ENCODE measurements around the gene UBE2M.

UBE2M gene

GRCh38 chr19:58557221-58558065 lies 968 bp downstream of the UBE2M start:
- Histone ChIP-seq H3K9me3 (ENCODE audit: insufficient read depth, low read depth, low read length) (no peaks in the 10 kb centered on the region), H2AFZ (ENCODE audit: low read length) (no peak overlapping the region), H3F3A (ENCODE audit: low read depth) (peaks cover 20% of the 10 kb centered on the region; the same call in 1 of the 2 replicates), H4K20me1 (ENCODE audit: insufficient read depth, low read length, poor library complexity, severe bottlenecking) (peaks cover 46% of the 10 kb centered on the region), H3K36me3 (ENCODE audit: insufficient read depth, low read length) (peaks cover 15% of the 10 kb centered on the region; the same call in 1 of the 2 replicates), H3K9me2 (replicated peaks; ENCODE audit: low read depth, low read length) (no peaks in the 10 kb centered on the region), H3K4me3 (ENCODE audit: low read length, poor library complexity, severe bottlenecking) (peak overlapping the region; percentile 90), H3K4me2 (ENCODE audit: low read depth, low read length, poor library complexity, severe bottlenecking) (peak overlapping the region; percentile 86), H3K9ac (ENCODE audit: low read depth, low read length, poor library complexity, severe bottlenecking) (peak overlapping the region; percentile 99), H3K79me2 (ENCODE audit: insufficient read depth, low read length) (peaks cover 66% of the 10 kb centered on the region), H3K27me3 (ENCODE audit: insufficient read depth, low read length, poor library complexity, severe bottlenecking) (no peaks in the 10 kb centered on the region), H3K4me1 (ENCODE audit: insufficient read depth, low read length, poor library complexity, severe bottlenecking) (peaks cover 42% of the 10 kb centered on the region)
- TF ChIP-seq EZH2phosphoT487 (IDR thresholded peaks at IDR 0.05; ENCODE audit: borderline replicate concordance) = no peak
- TF ChIP-seq CTCF (conservative IDR thresholded peaks at IDR 0.05; ENCODE audit: low read length) = no peak

- Histone ChIP-seq H3K27me3 (ENCODE audit: insufficient read depth, low read length, poor library complexity, severe bottlenecking) (no peaks in the 10 kb centered on the region), H3K4me2 (ENCODE audit: low read depth, low read length, poor library complexity, severe bottlenecking) (peak overlapping the region; percentile 86), H3K36me3 (ENCODE audit: insufficient read depth, low read length) (peaks cover 22% of the 10 kb centered on the region; the same call in 1 of the 2 replicates), H3K79me2 (ENCODE audit: insufficient read depth, low read length) (peaks cover 73% of the 10 kb centered on the region), H3K4me3 (ENCODE audit: low read length, poor library complexity, severe bottlenecking) (peak overlapping the region; percentile 90), H4K20me1 (ENCODE audit: insufficient read depth, low read length, poor library complexity, severe bottlenecking) (peaks cover 52% of the 10 kb centered on the region), H3K4me1 (ENCODE audit: insufficient read depth, low read length, poor library complexity, severe bottlenecking) (peaks cover 42% of the 10 kb centered on the region), H3K9ac (ENCODE audit: low read depth, low read length, poor library complexity, severe bottlenecking) (peak overlapping the region; percentile 99), H3F3A (ENCODE audit: low read depth) (peaks cover 26% of the 10 kb centered on the region; the same call in 1 of the 2 replicates), H3K9me3 (ENCODE audit: insufficient read depth, low read depth, low read length) (no peaks in the 10 kb centered on the region), H2AFZ (ENCODE audit: low read length) (no peak overlapping the region), H3K9me2 (replicated peaks; ENCODE audit: low read depth, low read length) (no peaks in the 10 kb centered on the region)
- TF ChIP-seq CTCF (conservative IDR thresholded peaks at IDR 0.05; ENCODE audit: low read length) (no peak), EZH2phosphoT487 (IDR thresholded peaks at IDR 0.05; ENCODE audit: borderline replicate concordance) (no peak)
These were observed 1.7 kb downstream of the UBE2M start for GRCh38 chr19:58556622-58557220.

DNA sequence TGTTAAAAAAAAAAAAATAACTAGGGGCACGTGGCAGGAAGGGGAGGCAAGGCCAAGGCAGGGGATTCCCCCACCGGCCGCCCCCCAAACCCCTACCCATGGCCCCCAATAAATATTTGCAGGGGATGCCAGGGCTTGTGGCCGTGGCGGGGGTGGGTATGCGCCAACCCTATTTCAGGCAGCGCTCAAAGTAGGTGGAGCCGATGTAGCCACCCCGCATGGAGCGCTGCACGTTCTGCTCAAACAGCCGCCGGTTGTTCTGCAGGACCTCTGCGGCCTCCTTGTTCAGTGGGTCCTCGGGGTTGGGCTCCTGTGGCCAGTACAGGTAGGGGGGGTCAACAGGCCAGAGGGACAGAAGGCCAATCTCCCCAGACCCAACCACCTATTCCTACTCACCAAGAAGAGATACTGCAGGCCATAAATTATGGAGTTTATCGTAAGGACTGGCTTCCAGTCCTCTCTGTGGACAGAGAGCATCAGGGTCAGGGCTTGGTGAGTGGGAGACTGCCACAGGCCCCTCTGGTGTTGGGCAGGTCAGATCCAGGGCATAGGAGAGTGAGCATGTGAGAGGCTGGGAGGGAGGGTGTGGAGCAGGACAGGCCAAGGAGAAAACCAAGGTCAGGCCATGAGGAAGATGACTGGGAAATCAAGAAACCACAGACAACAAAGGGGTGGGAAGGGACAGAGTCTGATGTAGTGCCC lies 2.3 kb downstream of the UBE2M start:
- Histone ChIP-seq H2AFZ (ENCODE audit: low read length) (no peak overlapping the region), H3K79me2 (ENCODE audit: insufficient read depth, low read length) (peaks cover 78% of the 10 kb centered on the region), H3F3A (ENCODE audit: low read depth) (peaks cover 26% of the 10 kb centered on the region; the same call in 1 of the 2 replicates), H3K4me1 (ENCODE audit: insufficient read depth, low read length, poor library complexity, severe bottlenecking) (peaks cover 39% of the 10 kb centered on the region), H3K36me3 (ENCODE audit: insufficient read depth, low read length) (peaks cover 28% of the 10 kb centered on the region; the same call in 1 of the 2 replicates), H3K9ac (ENCODE audit: low read depth, low read length, poor library complexity, severe bottlenecking) (peak overlapping the region; percentile 99), H3K9me2 (replicated peaks; ENCODE audit: low read depth, low read length) (no peaks in the 10 kb centered on the region), H3K27me3 (ENCODE audit: insufficient read depth, low read length, poor library complexity, severe bottlenecking) (no peaks in the 10 kb centered on the region), H4K20me1 (ENCODE audit: insufficient read depth, low read length, poor library complexity, severe bottlenecking) (peaks cover 59% of the 10 kb centered on the region), H3K9me3 (ENCODE audit: insufficient read depth, low read depth, low read length) (no peaks in the 10 kb centered on the region), H3K4me3 (ENCODE audit: low read length, poor library complexity, severe bottlenecking) (peak overlapping the region; percentile 90), H3K4me2 (ENCODE audit: low read depth, low read length, poor library complexity, severe bottlenecking) (peak overlapping the region; percentile 86)
- TF ChIP-seq CTCF (conservative IDR thresholded peaks at IDR 0.05; ENCODE audit: low read length) (no peak), EZH2phosphoT487 (IDR thresholded peaks at IDR 0.05; ENCODE audit: borderline replicate concordance) (no peak)

All from Loucy (cell line).